Caco-2 (cell line): ENCODE results near the gene SLC10A1. TPM values are rescaled to one million over a fixed set of nuclear protein-coding genes. Genes with fewer than 3 reads are reported as not detected.

ENCODE experiments used
- BruUV-seq: library from RNA; stranded (reverse); fragments of 400-500 nt; replicated peaks from 2 replicates; lab custom pipeline; 2021; lab: Mats Ljungman, UMichigan
- CTCF ChIA-PET: fragments of 300-600 bp; sonication (Branson Sonifier 250); formaldehyde crosslinking; loops from one replicate; lab custom pipeline; 2022; ENCODE audit warnings: antibody characterized with exemption; lab: Charles Lee
- POLR2A ChIA-PET: fragments of 300-600 bp; sonication (Branson Sonifier 250); formaldehyde crosslinking; loops from one replicate; lab custom pipeline; 2022; ENCODE audit warnings: antibody characterized with exemption; lab: Charles Lee
- DNase-seq, 2 experiments: peaks; one replicate each; pipeline versions ENCODE4 v3.0.0 to v3.0.0-alpha.2; 2020 to 2022
- H3K27me3 ChIP-seq: replicated peaks from 2 replicates; pipeline ENCODE4 v1.6.0; 2011; ENCODE audit warnings: low read length; ENCODE audit not compliant: control insufficient read depth, insufficient read depth
- H3K36me3 ChIP-seq: 2 replicates; pipeline ENCODE4 v1.5.1; 2011; ENCODE audit warnings: low read length; ENCODE audit not compliant: control insufficient read depth, insufficient read depth
- H3K4me1 ChIP-seq: fragments of 250-450 bp; sonication (Bioruptor Pico); 2 replicates; pipeline ENCODE4 v1.5.1; 2020; ENCODE audit warnings: mild to moderate bottlenecking
- H3K4me3 ChIP-seq: 2 replicates; pipeline ENCODE4 v1.5.1; 2011; ENCODE audit warnings: low read depth, mild to moderate bottlenecking, control low read depth, low read length
- H3K9me3 ChIP-seq: fragments of 250-450 bp; sonication (Bioruptor Pico); 2 replicates; pipeline ENCODE4 v1.5.1; 2020; ENCODE audit warnings: mild to moderate bottlenecking, moderate library complexity
- H3K27ac Mint-ChIP-seq: one replicate; pipeline ENCODE4 v1.8.0; 2022; ENCODE audit warnings: mixed read lengths; ENCODE audit not compliant: unreplicated experiment
- H3K27me3 Mint-ChIP-seq: one replicate; pipeline ENCODE4 v1.8.0; 2022; ENCODE audit warnings: mixed read lengths; ENCODE audit not compliant: insufficient read depth, unreplicated experiment
- H3K36me3 Mint-ChIP-seq: one replicate; pipeline ENCODE4 v1.8.0; 2022; ENCODE audit warnings: mild to moderate bottlenecking, mixed read lengths; ENCODE audit not compliant: insufficient read depth, unreplicated experiment
- H3K4me1 Mint-ChIP-seq: one replicate; pipeline ENCODE4 v1.8.0; 2022; ENCODE audit warnings: low read depth, mixed read lengths; ENCODE audit not compliant: unreplicated experiment
- H3K4me3 Mint-ChIP-seq: one replicate; pipeline ENCODE4 v1.8.0; 2022; ENCODE audit warnings: mild to moderate bottlenecking, moderate library complexity, mixed read lengths; ENCODE audit not compliant: unreplicated experiment
- H3K9me3 Mint-ChIP-seq: one replicate; pipeline ENCODE4 v1.8.0; 2022; ENCODE audit warnings: mixed read lengths; ENCODE audit not compliant: unreplicated experiment
- CTCF ChIP-seq, 2 experiments: fragments of 200-600 bp in 1 of 2; IDR thresholded peaks; 1 replicate in 1 of 2; 2 replicates in 1 of 2; pipeline versions ENCODE4 v1.5.1 to v1.8.0; 2011 to 2022; ENCODE audit warnings: antibody characterized with exemption in 1 of 2, control low read depth in 1 of 2, inconsistent platforms in 1 of 2, low read depth in 1 of 2, low read length in 1 of 2, mild to moderate bottlenecking in 1 of 2, moderate library complexity in 1 of 2; ENCODE audit not compliant: insufficient read depth in 1 of 2, severe bottlenecking in 1 of 2, unreplicated experiment in 1 of 2
- intact Hi-C: fragments of 100-400 bp; cut with micrococcal nuclease; formaldehyde crosslinking; loops from one replicate; pipeline ENCODE4 v1.10.0; 2022; ENCODE audit not compliant: unreplicated experiment
- total RNA-seq: library from RNA; stranded (reverse); gene quantifications from 2 replicates; pipeline ENCODE4 v1.2.3, GENCODE V29; 2022

The SLC10A1 gene
- total RNA-seq, 1 experiment from 2014 or later, result 3.8 TPM

DNA sequence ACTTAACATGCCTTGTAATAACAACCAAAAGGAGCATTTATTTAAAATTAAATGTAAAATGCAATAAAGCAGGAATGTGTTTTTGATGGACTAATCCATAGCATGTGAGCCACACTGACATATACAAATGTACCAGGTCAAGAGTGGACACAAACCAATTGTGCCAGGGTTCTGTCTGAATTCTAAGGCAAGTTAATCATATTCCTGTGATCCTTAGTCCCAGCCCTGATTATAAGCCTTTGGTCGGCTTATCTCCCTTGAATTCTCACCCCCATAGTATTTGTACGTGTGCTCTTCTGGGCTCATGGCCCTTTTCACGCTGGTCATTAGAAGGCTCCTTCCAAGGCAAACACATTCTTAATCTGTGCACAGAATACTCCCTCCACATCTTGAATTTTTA is 40.7 kb downstream of the SLC10A1 start:
- BruUV-seq, result no TSS peak
- POLR2A ChIA-PET, result interaction anchor here (3.4 kb wide), 1 partner anchor 11 kb away, joined by 14 read pairs; the partner anchor contains the start of gene SRSF5

GRCh38 chr14:69755784-69756183 is 41.3 kb downstream of the SLC10A1 start:
- no peaks in the 10 kb centered on the region for H3K9me3 ChIP-seq
- H3K4me1 ChIP-seq, result peaks cover 26% of the 10 kb centered on the region
- peak overlapping the region; percentile 76 for H3K27ac Mint-ChIP-seq
- DNase-seq, result peak; percentile 28 to 50
- BruUV-seq, result no TSS peak
- H3K36me3 ChIP-seq, result no peaks in the 10 kb centered on the region
- POLR2A ChIA-PET, result interaction anchor here (3.4 kb wide), 1 partner anchor 11 kb away, joined by 14 read pairs; the partner anchor contains the start of gene SRSF5
- H3K27me3 Mint-ChIP-seq, result no peaks in the 10 kb centered on the region
- H3K4me3 ChIP-seq, result no peak overlapping the region
- intact Hi-C loops, result no loop called here
- H3K27me3 ChIP-seq, result no peaks in the 10 kb centered on the region
- no peak overlapping the region for H3K4me3 Mint-ChIP-seq
- no peaks in the 10 kb centered on the region for H3K9me3 Mint-ChIP-seq
- peaks cover 17% of the 10 kb centered on the region for H3K4me1 Mint-ChIP-seq
- no peaks in the 10 kb centered on the region for H3K36me3 Mint-ChIP-seq
- TF ChIP-seq CTCF (IDR thresholded peaks at IDR 0.05; ENCODE audit: insufficient read depth in 1 of 2, low read depth in 1 of 2, low read length in 1 of 2, severe bottlenecking in 1 of 2, unreplicated experiment in 1 of 2), result no peak
- CTCF ChIA-PET, result interaction anchor here (1.1 kb wide), 1 partner anchor 25 kb away, joined by 4 read pairs; no protein-coding TSS in a partner anchor

More for the DNA sequence above, 40.7 kb downstream of the SLC10A1 start:
- no peak for TF ChIP-seq CTCF (IDR thresholded peaks at IDR 0.05; ENCODE audit: insufficient read depth in 1 of 2, low read depth in 1 of 2, low read length in 1 of 2, severe bottlenecking in 1 of 2, unreplicated experiment in 1 of 2)
- Mint-ChIP-seq H3K27ac (no peak overlapping the region), H3K4me3 (no peak overlapping the region), H3K9me3 (no peaks in the 10 kb centered on the region), H3K27me3 (no peaks in the 10 kb centered on the region), H3K4me1 (peaks cover 15% of the 10 kb centered on the region), H3K36me3 (no peaks in the 10 kb centered on the region)
- H3K4me1 ChIP-seq, result peaks cover 25% of the 10 kb centered on the region
- H3K27me3 ChIP-seq, result no peaks in the 10 kb centered on the region
- CTCF ChIA-PET, result interaction anchor here (1.1 kb wide), 1 partner anchor 25 kb away, joined by 4 read pairs; no protein-coding TSS in a partner anchor
- intact Hi-C loops, result no loop called here
- H3K9me3 ChIP-seq, result no peaks in the 10 kb centered on the region
- DNase-seq, result no peak
- H3K36me3 ChIP-seq, result no peaks in the 10 kb centered on the region
- H3K4me3 ChIP-seq, result no peak overlapping the region

GRCh38 chr14:69755296-69755695 is 41.7 kb downstream of the SLC10A1 start:
- Histone ChIP-seq H3K9me3 (no peaks in the 10 kb centered on the region), H3K36me3 (no peaks in the 10 kb centered on the region), H3K4me1 (peaks cover 31% of the 10 kb centered on the region), H3K4me3 (no peak overlapping the region), H3K27me3 (no peaks in the 10 kb centered on the region)
- H3K9me3 Mint-ChIP-seq, result no peaks in the 10 kb centered on the region
- no TSS peak for BruUV-seq
- no peak overlapping the region for H3K4me3 Mint-ChIP-seq
- intact Hi-C loops, result no loop called here
- no peak for TF ChIP-seq CTCF (IDR thresholded peaks at IDR 0.05; ENCODE audit: insufficient read depth in 1 of 2, low read depth in 1 of 2, low read length in 1 of 2, severe bottlenecking in 1 of 2, unreplicated experiment in 1 of 2)
- ChIA-PET CTCF (interaction anchor here (1.1 kb wide), 1 partner anchor 24 kb away, joined by 4 read pairs; no protein-coding TSS in a partner anchor), POLR2A (interaction anchor here (3.4 kb wide), 1 partner anchor 12 kb away, joined by 14 read pairs; the partner anchor contains the start of gene SRSF5)
- peaks cover 22% of the 10 kb centered on the region for H3K4me1 Mint-ChIP-seq
- peak overlapping the region; percentile 76 for H3K27ac Mint-ChIP-seq
- no peak for DNase-seq
- H3K36me3 Mint-ChIP-seq, result no peaks in the 10 kb centered on the region
- no peaks in the 10 kb centered on the region for H3K27me3 Mint-ChIP-seq
